Ishikawa (cell line): ENCODE data around the gene ACO1.

Source experiments
- CEBPB ChIP-seq: IDR thresholded peaks from 2 replicates; pipeline ENCODE4 v1.6.1; 2012
- CREB1 ChIP-seq: IDR thresholded peaks from 2 replicates; pipeline ENCODE4 v1.6.1; 2012; ENCODE audit warnings: low read depth
- EP300 ChIP-seq: IDR thresholded peaks from 2 replicates; pipeline ENCODE4 v1.6.1; 2012; ENCODE audit warnings: borderline replicate concordance
- FOXM1 ChIP-seq: IDR thresholded peaks from 2 replicates; pipeline ENCODE4 v1.6.1; 2012; ENCODE audit warnings: low read depth, borderline replicate concordance
- RAD21 ChIP-seq: IDR thresholded peaks from 2 replicates; pipeline ENCODE4 v1.6.1; 2012; ENCODE audit warnings: low read depth
- TAF1 ChIP-seq: IDR thresholded peaks from 2 replicates; pipeline ENCODE4 v1.6.1; 2012; ENCODE audit warnings: low read depth, mild to moderate bottlenecking
- USF1 ChIP-seq: IDR thresholded peaks from 2 replicates; pipeline ENCODE4 v1.6.1; 2012
- YY1 ChIP-seq: IDR thresholded peaks from 2 replicates; pipeline ENCODE4 v1.6.1; 2012; ENCODE audit warnings: low read depth
- TF ChIP-seq, protein P1 (sequence below): IDR thresholded peaks from 2 replicates; pipeline ENCODE4 v1.6.1; 2012

- TF ChIP-seq EP300 (no peak), RAD21 (no peak), CEBPB (no peak), YY1 (no peak), CREB1 (no peak), FOXM1 (no peak), USF1 (no peak), TAF1 (no peak)
- TF ChIP-seq, protein P1, sequence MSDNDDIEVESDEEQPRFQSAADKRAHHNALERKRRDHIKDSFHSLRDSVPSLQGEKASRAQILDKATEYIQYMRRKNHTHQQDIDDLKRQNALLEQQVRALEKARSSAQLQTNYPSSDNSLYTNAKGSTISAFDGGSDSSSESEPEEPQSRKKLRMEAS = no peak
Observed at GRCh38 chr9:32382565-32383320, 1.7 kb upstream of the ACO1 start.
